GM23338 (cell line): ENCODE measurements around the gene SYT6.

Source experiments
- EZH2 ChIP-seq: fragments of 200-600 bp; sonication (generic); IDR thresholded peaks from one replicate; pipeline ENCODE4 v1.8.0; 2017; ENCODE audit warnings: antibody characterized with exemption, mild to moderate bottlenecking, low read depth; ENCODE audit not compliant: unreplicated experiment
- EZH2phosphoT487 ChIP-seq: fragments of 200-600 bp; sonication (generic); IDR thresholded peaks from one replicate; pipeline ENCODE4 v1.8.1; 2018; ENCODE audit warnings: antibody characterized with exemption; ENCODE audit not compliant: unreplicated experiment
- JUNB ChIP-seq: IDR thresholded peaks from one replicate; pipeline ENCODE4 v1.6.1; 2016; ENCODE audit warnings: antibody characterized with exemption; ENCODE audit not compliant: unreplicated experiment
- TF ChIP-seq, protein P1 (sequence below): IDR thresholded peaks from one replicate; pipeline ENCODE4 v1.6.1; 2018; ENCODE audit warnings: antibody characterized with exemption; ENCODE audit not compliant: unreplicated experiment
- TF ChIP-seq, protein P2 (sequence below), 2 experiments: fragments of 200-600 bp in 1 of 2; sonication (generic) in 1 of 2; conservative IDR thresholded peaks; 2 replicates each; pipeline versions ENCODE4 v1.5.1 to v1.6.1; 2016 to 2017; ENCODE audit warnings: antibody characterized with exemption in 2 of 2, low read depth in 2 of 2, mild to moderate bottlenecking in 2 of 2, moderate library complexity in 1 of 2

DNA sequence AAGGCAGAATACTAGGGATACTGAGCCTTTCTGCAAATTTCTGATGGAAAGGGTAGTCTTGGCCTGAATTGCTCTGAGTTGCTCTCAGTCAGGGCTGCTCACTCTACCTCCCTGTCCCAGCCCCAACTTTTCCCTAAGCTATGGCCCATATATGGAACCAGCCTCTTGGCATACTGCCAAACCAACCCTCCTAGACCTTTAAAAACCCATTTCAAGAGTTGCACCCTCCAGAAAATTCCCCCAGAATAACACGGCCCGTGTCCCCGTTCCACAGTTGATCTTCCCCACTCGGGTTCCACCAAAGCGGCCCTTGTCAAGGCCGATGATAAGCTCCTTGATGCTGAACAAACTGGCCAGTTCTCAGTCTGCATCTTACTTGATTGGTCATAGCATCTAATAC, 25.4 kb downstream of the SYT6 start:
- TF ChIP-seq EZH2phosphoT487 (no peak), EZH2 (no peak), JUNB (no peak)
- TF ChIP-seq, protein P1, sequence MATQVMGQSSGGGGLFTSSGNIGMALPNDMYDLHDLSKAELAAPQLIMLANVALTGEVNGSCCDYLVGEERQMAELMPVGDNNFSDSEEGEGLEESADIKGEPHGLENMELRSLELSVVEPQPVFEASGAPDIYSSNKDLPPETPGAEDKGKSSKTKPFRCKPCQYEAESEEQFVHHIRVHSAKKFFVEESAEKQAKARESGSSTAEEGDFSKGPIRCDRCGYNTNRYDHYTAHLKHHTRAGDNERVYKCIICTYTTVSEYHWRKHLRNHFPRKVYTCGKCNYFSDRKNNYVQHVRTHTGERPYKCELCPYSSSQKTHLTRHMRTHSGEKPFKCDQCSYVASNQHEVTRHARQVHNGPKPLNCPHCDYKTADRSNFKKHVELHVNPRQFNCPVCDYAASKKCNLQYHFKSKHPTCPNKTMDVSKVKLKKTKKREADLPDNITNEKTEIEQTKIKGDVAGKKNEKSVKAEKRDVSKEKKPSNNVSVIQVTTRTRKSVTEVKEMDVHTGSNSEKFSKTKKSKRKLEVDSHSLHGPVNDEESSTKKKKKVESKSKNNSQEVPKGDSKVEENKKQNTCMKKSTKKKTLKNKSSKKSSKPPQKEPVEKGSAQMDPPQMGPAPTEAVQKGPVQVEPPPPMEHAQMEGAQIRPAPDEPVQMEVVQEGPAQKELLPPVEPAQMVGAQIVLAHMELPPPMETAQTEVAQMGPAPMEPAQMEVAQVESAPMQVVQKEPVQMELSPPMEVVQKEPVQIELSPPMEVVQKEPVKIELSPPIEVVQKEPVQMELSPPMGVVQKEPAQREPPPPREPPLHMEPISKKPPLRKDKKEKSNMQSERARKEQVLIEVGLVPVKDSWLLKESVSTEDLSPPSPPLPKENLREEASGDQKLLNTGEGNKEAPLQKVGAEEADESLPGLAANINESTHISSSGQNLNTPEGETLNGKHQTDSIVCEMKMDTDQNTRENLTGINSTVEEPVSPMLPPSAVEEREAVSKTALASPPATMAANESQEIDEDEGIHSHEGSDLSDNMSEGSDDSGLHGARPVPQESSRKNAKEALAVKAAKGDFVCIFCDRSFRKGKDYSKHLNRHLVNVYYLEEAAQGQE: no peak
- TF ChIP-seq, protein P2, sequence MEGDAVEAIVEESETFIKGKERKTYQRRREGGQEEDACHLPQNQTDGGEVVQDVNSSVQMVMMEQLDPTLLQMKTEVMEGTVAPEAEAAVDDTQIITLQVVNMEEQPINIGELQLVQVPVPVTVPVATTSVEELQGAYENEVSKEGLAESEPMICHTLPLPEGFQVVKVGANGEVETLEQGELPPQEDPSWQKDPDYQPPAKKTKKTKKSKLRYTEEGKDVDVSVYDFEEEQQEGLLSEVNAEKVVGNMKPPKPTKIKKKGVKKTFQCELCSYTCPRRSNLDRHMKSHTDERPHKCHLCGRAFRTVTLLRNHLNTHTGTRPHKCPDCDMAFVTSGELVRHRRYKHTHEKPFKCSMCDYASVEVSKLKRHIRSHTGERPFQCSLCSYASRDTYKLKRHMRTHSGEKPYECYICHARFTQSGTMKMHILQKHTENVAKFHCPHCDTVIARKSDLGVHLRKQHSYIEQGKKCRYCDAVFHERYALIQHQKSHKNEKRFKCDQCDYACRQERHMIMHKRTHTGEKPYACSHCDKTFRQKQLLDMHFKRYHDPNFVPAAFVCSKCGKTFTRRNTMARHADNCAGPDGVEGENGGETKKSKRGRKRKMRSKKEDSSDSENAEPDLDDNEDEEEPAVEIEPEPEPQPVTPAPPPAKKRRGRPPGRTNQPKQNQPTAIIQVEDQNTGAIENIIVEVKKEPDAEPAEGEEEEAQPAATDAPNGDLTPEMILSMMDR (conservative IDR thresholded peaks at IDR 0.05; ENCODE audit: low read depth in 2 of 2): no peak
